Measurements from ENCODE around the gene BAG3. TPM values are rescaled to one million over a fixed set of nuclear protein-coding genes. Genes with fewer than 3 reads are reported as not detected.

Gene BAG3
- total RNA-seq, 1 experiment from 2014 or later = 14.6 TPM

DNA sequence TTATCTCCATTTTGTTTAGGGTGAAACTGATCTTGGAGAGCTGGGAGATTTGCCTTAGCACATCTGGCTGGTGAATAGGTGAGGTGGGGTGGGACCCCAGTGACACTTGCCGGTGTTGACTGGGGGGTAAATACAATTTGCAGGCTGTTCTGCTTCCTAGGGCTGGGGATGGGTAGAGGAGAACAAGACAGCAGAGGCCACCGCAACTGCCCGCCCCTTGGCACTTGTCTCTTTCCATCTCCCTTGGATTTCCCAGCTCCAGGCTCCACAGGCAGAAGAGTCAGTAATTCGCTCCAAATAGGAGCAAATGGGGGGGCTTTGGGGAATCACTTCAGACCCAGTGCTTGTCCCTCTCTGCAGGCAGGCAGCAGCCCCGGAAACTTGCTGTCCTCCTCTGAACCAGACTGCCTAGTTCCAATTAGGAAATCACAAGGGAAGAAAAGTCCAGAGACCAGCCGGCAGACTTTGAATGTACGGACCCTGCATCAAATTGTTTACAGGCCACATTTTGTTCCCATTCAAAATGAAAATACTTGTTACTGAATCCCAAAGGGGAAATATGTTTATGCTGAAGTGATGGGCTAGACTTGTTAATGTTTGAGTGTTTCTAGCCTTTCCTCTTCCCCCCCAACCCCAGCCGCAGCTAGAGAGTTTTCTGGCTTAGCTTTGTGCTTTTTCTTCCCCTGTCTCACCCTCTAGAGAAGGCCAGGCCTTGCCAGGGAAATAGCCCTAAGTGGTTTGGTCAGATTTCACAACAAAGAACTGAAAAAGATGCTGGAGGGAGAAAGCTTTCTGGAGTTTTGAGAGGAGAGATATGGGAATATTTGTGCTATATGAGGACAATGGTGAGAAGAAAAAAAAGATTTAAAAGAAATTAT, 64.7 kb downstream of the BAG3 start:
- in situ Hi-C loops (cut with HindIII; ENCODE audit: low sequenced_read_pairs) = no loop called here
- DNase-seq (ENCODE audit: low spot score) = peak; percentile 20

DNA sequence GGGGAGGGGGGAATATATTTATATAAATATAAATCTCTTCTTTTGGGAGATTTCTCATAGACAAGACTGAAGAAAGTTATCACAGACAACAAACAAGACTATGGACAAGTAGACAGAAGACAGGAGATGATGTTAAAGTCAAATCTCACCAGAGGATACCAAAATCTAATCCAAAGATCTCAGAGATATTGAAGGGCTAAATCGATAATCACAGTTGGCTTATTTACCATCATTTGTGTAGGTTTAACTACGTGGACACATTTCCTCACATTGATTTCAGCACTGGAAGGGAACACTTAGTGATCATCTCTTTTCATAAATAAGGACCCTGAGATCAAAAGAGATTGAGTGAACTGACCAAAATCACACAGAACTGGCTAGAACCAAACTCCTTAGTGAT, 72.0 kb downstream of the BAG3 start:
- no peak for DNase-seq (ENCODE audit: low spot score)
- in situ Hi-C loops (cut with HindIII; ENCODE audit: low sequenced_read_pairs) = no loop called here

DNA sequence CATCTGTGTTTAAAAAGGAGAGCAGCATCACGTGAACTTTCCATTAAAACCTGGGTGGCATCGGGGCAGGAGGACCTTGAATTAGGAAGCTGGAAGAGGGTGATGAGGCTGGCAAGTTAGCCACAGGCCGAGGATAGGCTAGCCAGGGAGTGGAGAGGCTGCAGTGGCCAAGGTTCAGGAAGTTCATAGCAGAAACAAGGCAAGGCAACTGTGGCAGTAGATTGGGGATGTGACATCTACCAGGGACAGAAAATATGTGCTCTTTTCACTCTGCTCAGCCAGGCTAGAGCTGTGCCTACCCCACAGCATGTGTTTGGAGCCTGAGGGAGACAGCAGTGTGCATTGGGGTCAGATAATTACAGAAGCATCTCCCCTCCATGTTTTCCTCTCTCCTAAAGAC, 72.4 kb downstream of the BAG3 start:
- in situ Hi-C loops (cut with HindIII; ENCODE audit: low sequenced_read_pairs) = no loop called here

DNA sequence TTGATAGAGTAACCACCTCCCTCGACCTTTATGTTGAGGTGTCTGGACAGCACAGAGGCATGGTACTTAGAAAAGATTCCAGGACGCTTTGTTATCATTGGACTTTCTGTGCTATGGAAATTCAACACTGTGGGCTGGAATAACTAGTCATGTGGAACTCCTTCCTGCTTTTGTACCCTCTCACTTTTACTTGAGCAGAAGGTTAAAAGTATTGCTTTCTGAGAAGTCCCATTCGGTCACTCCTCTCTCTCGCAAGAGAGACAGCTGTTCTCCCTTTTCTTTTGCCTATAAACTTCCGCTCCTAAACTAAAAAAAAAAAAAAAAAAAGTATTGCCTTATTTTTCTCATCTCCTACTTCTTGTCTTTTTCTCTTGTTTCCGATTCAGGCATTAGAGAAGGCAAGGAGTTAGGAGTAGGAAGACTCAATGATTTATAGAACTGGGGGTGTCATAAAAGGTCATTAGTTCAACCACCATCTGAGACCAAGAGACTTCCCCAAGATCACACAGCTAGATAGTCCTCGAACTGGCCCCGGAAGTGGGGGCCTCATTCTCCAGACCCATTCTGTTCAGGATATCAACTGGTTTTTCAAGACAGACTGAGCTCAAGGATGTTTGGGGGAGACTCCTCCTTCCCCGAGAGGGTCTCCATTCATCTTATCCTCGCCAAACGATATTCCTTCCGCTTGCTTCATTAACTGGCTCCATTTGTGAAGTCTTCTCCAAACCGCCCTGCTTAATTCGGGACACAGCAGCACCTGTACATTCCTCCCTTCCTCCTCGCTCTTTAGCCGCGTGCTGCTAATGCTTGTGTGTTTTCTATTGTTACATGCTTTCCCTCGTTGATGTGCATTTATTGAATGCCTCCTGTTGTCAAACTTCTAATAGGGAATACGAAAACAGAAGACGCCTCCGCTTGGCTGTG, 73.7 kb downstream of the BAG3 start:
- peak; percentile 64 for DNase-seq (ENCODE audit: low spot score)
- in situ Hi-C loops (cut with HindIII; ENCODE audit: low sequenced_read_pairs) = no loop called here

More for the DNA sequence above, 72.4 kb downstream of the BAG3 start:
- DNase-seq (ENCODE audit: low spot score) = no peak

DNA sequence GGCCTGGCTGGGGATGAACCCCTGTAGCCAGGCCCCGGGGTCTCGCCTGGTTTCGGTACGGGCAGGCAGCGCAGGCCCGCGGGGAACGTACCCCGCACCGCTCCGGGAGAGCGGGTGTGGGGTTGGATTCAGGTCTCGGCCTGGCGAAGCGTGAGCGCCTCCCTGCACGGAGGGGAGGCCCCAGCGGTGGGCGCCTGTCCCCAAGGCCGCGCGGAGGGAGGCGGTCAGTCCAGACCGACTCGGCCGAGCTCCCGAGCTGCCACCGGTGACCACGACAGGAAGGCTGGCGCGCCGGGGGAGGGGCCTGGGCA, 74.3 kb downstream of the BAG3 start:
- in situ Hi-C loops (cut with HindIII; ENCODE audit: low sequenced_read_pairs) = no loop called here
- no peak for DNase-seq (ENCODE audit: low spot score)

DNA sequence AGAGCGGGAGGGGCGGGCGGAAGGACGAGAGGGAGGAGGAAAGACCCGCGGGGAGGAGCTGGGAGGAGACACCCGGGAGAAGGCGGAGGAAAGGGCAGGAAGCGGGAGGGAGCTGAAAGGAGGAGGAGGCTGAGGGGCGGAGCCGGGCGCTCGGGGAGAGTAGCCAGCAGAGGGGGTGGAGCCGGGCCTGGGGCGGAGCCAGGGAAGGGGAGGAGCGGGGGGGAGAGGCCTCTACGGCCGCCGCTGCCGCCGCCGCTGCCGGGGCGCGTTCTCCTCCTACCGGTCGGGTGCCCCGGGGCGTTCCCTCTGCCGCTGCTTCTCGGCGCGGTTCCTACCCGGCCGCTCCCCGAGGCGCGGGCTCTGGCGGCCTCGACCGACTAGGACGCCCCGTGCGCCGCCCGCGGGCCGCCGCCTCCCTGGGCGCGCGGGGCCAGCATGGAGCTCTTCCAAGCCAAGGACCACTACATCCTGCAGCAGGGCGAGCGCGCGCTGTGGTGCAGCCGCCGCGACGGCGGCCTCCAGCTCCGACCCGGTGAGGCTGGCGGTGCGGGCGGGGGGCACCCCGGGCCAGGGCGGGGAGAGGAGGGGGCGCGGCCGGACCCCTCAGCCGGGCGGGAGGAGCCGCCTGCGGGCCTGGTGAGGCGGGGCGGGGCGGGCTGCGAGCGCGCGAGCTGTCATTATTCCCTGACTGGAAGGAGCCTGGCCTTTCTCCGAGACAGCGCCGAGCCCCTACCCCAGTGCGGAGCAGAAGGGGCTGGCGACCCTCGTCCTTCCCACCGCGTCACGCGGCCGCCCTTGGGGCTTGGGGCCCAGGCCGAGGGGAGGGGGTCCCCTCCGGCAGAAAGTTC, 74.9 kb downstream of the BAG3 start, which contains the start of gene INPP5F:
TSS of gene INPP5F (plus strand) at position 223 of the 848 bp plus-strand sequence. CDS start at position 436, 213 bp downstream.
- peak; percentile 100 for DNase-seq (ENCODE audit: low spot score)
- in situ Hi-C loops (cut with HindIII; ENCODE audit: low sequenced_read_pairs) = no loop called here

DNA sequence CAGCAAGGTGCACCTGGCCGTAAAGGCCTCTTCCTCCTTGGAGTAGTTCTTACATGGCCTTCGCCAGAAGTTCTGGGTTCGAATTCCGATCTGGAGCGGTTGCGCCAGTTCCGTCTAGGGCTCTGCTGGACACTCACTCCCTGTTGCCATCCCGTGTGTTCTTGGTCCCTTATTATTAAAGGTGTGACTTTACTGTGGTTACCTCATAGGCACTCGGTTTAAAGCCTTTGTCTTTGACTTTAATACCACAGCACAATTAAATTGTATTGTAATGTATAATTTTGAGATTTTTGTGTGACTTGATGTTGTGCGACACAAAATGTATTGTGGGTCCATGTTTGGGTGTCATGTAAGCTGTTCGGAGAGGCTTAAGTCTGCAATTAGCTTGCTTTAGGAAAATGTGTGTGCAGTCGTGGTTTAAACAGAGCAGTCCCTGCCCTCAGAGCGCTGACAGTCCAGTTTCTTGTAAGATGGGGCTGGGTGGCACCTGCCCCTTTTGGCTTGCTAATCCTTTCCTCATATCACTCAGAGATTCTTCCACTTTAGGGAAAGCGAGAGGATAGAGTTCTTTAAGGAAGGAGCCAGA, 75.6 kb downstream of the BAG3 start:
- in situ Hi-C loops (cut with HindIII; ENCODE audit: low sequenced_read_pairs) = no loop called here
- DNase-seq (ENCODE audit: low spot score) = no peak

Other genes with a start within 250 kb of the BAG3 start
- 67.1 and 80.5 TPM in 2 replicates for gene RGS10, start 108.7 kb upstream of the BAG3 start, total RNA-seq (2014; rRNA removed; shearing (Covaris generic))
- gene TIAL1, start 54.4 kb upstream of the BAG3 start, total RNA-seq (2014; rRNA removed; shearing (Covaris generic)) = 27.5 and 61.6 TPM in 2 replicates
- 7.9 and 10.1 TPM in 2 replicates for gene INPP5F, start 74.7 kb downstream of the BAG3 start, total RNA-seq (2014; rRNA removed; shearing (Covaris generic))
- 31.4 and 38.1 TPM in 2 replicates for gene MCMBP, start 221.5 kb downstream of the BAG3 start, total RNA-seq (2014; rRNA removed; shearing (Covaris generic))
- gene SEC23IP, start 241.3 kb downstream of the BAG3 start, total RNA-seq (2014; rRNA removed; shearing (Covaris generic)) = 5.4 and 28.6 TPM in 2 replicates

All from G401 (cell line).